ENCODE data around the gene SART1. TPM values are rescaled to one million over a fixed set of nuclear protein-coding genes. Genes with fewer than 3 reads are reported as not detected.

Gene SART1
- polyA plus RNA-seq, 1 donor (not counting 4 experiments of a cell fraction or from before 2014, with no cell fraction given), result 14.7 TPM

GRCh38 chr11:66012371-66012945, 50.9 kb downstream of the SART1 start:
- no peak for TF ChIP-seq CTCF (optimal IDR thresholded peaks at IDR 0.05 in 1 of 3, IDR thresholded peaks at IDR 0.05 in 1 of 3, conservative IDR thresholded peaks at IDR 0.05 in 1 of 3; ENCODE audit: extremely low read depth in 1 of 3, insufficient read depth in 2 of 3, low read length in 3 of 3)
- no peak for TF ChIP-seq EZH2 (IDR thresholded peaks at IDR 0.05; ENCODE audit: low read length)
- Histone ChIP-seq H3K4me3 (ENCODE audit: control insufficient read depth in 2 of 3, extremely low read depth in 1 of 3, insufficient read depth in 2 of 3, low read depth in 1 of 3, low read length in 3 of 3) (no peak overlapping the region), H3K9ac (ENCODE audit: control insufficient read depth, extremely low read depth, insufficient read depth, low read length) (no peak overlapping the region), H3K9me3 (ENCODE audit: control insufficient read depth, low read depth, low read length) (no peaks in the 10 kb centered on the region), H3K27me3 (ENCODE audit: control insufficient read depth, extremely low read depth, insufficient read depth, low read length) (no peaks in the 10 kb centered on the region), H2AFZ (ENCODE audit: control insufficient read depth, low read length) (no peak overlapping the region), H3K36me3 (ENCODE audit: control insufficient read depth in 2 of 2, extremely low read depth in 1 of 2, insufficient read depth in 2 of 2, low read length in 2 of 2) (no peaks in the 10 kb centered on the region), H3K4me2 (ENCODE audit: control insufficient read depth, extremely low read depth, insufficient read depth, low read depth, low read length) (no peak overlapping the region), H4K20me1 (ENCODE audit: control insufficient read depth, extremely low read depth, insufficient read depth, low read length) (no peaks in the 10 kb centered on the region), H3K9me1 (ENCODE audit: control insufficient read depth, extremely low read depth, insufficient read depth, low read length) (peaks cover 3% of the 10 kb centered on the region), H3K27ac (ENCODE audit: control insufficient read depth, insufficient read depth, low read length) (no peak overlapping the region), H3K79me2 (ENCODE audit: control insufficient read depth, insufficient read depth, low read length) (no peaks in the 10 kb centered on the region), H3K4me1 (ENCODE audit: control insufficient read depth, extremely low read depth, insufficient read depth, low read length) (peaks cover 38% of the 10 kb centered on the region)
- FAIRE-seq (no peak), DNase-seq (ENCODE audit: low read depth, low spot score) (no peak)
- dilution Hi-C loops (cut with MboI; ENCODE audit: extremely low pct_ligation_motif_present, low sequenced_read_pairs), result no loop called here

- H3K9me1 ChIP-seq (ENCODE audit: control insufficient read depth, extremely low read depth, insufficient read depth, low read length), result peaks cover 3% of the 10 kb centered on the region
- peaks cover 34% of the 10 kb centered on the region for H3K4me1 ChIP-seq (ENCODE audit: control insufficient read depth, extremely low read depth, insufficient read depth, low read length)
- H4K20me1 ChIP-seq (ENCODE audit: control insufficient read depth, extremely low read depth, insufficient read depth, low read length), result no peaks in the 10 kb centered on the region
- no peak overlapping the region for H3K9ac ChIP-seq (ENCODE audit: control insufficient read depth, extremely low read depth, insufficient read depth, low read length)
- H2AFZ ChIP-seq (ENCODE audit: control insufficient read depth, low read length), result no peak overlapping the region
- no peak overlapping the region for H3K27ac ChIP-seq (ENCODE audit: control insufficient read depth, insufficient read depth, low read length)
- H3K79me2 ChIP-seq (ENCODE audit: control insufficient read depth, insufficient read depth, low read length), result no peaks in the 10 kb centered on the region
- H3K9me3 ChIP-seq (ENCODE audit: control insufficient read depth, low read depth, low read length), result no peaks in the 10 kb centered on the region
- no peak for TF ChIP-seq CTCF (optimal IDR thresholded peaks at IDR 0.05 in 1 of 3, IDR thresholded peaks at IDR 0.05 in 1 of 3, conservative IDR thresholded peaks at IDR 0.05 in 1 of 3; ENCODE audit: extremely low read depth in 1 of 3, insufficient read depth in 2 of 3, low read length in 3 of 3)
- no peak overlapping the region for H3K4me3 ChIP-seq (ENCODE audit: control insufficient read depth in 2 of 3, extremely low read depth in 1 of 3, insufficient read depth in 2 of 3, low read depth in 1 of 3, low read length in 3 of 3)
- no peaks in the 10 kb centered on the region for H3K27me3 ChIP-seq (ENCODE audit: control insufficient read depth, extremely low read depth, insufficient read depth, low read length)
- no peak for FAIRE-seq
- no peaks in the 10 kb centered on the region for H3K36me3 ChIP-seq (ENCODE audit: control insufficient read depth in 2 of 2, extremely low read depth in 1 of 2, insufficient read depth in 2 of 2, low read length in 2 of 2)
- no peak for DNase-seq (ENCODE audit: low read depth, low spot score)
- no peak overlapping the region for H3K4me2 ChIP-seq (ENCODE audit: control insufficient read depth, extremely low read depth, insufficient read depth, low read depth, low read length)
- dilution Hi-C loops (cut with MboI; ENCODE audit: extremely low pct_ligation_motif_present, low sequenced_read_pairs), result no loop called here
Observed at GRCh38 chr11:66012946-66013761, 51.6 kb downstream of the SART1 start.
